GM19193 (cell line): Measurements from ENCODE around the gene UHRF2.

ENCODE experiments used
- POLR2A ChIP-seq: IDR thresholded peaks from 4 replicates; pipeline ENCODE4 v1.6.1; 2011; ENCODE audit not compliant: insufficient read depth, insufficient read length; ENCODE audit errors: extremely low read depth

Gene UHRF2

GRCh38 chr9:6512085-6512657 is 99.2 kb downstream of the UHRF2 start:
- TF ChIP-seq POLR2A = no peak

GRCh38 chr9:6522263-6522662 is 109.3 kb downstream of the UHRF2 start:
- no peak for TF ChIP-seq POLR2A

DNA sequence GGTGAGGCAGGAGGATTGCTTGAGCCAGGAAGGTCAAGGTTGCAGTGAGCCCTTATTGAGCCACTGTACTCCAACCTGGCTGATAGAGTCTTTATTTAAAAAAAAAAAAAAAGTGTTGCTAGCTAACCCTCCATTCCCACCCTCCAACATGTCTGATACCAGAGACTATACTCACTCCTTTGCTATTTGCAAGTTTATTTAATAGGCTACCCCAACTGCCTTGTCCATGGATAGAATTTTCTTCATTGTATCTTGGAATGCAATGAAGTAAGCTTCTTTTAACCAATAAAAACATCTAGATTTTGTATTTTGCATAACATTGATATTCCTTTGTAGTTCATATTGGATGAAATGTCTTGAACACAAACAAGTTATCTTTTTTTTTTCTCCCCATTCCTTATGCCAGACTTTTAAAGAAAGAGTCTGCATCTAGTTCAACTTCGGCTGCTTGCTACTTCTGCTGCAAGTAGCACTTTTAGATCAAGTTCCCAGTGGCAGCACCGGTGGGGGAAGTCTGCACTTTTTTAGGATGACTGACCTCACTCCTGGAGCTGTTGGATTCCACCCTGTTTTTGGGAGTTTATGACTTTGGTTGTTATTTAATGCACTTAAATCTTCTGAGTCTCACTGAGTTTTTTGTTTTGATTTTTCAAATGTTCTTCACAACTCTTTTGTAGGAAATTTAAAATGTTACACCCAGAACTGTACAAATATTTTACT is 112.5 kb downstream of the UHRF2 start:
- no peak for TF ChIP-seq POLR2A

GRCh38 chr9:6535594-6535993 is 122.6 kb downstream of the UHRF2 start:
- no peak for TF ChIP-seq POLR2A

DNA sequence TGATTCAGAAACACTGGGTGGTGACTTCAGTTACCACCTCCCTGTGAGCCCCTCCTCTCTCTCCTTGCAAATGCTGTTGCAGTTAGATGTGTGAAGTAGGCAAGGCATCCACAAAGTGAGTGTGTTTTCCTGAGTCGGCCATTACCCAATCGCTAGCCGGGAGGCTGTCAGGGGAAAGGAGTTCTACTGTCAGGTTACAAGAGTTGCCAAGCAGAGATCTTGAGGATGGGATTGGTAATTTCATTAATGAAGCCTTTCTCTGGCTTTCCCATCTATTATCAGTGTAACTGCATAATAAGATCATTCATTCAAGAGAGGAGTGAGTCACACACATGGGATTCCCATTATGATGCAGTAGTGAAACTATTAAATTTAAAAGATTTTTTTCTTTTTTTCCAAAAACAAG is 125.7 kb downstream of the UHRF2 start:
- TF ChIP-seq POLR2A = no peak

- TF ChIP-seq POLR2A = no peak
Observed at GRCh38 chr9:6543204-6543603, 130.2 kb downstream of the UHRF2 start.

DNA sequence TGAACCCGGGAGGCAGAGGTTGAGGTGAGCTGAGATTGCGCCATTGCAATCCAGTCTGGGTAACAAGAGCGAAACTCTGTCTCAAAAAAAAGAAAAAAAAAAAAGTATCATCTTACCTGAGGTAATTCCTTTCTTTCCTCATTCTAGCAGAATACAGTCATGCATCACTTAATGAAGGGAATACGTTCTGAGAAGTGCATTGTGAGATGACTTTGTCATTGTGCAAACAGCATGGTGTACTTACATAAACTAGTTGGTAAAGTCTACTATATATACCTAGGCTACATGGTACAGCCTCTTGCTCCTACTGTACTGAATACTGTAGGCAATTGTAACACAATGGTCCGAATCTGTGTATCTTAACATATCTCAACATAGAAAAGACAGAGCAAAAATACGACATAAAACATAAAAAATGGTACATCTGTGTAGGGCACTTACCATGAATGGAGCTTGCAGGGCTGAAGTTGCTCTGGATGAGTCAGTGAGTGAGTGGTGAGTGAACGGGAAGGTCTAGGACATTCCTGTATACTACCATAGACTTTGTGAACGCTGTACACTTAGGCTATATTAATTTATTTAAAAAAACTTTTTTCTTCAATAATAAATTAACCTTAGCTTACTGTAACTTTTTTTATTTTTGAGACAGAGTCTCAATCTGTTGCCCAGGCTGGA is 132.2 kb downstream of the UHRF2 start:
- no peak for TF ChIP-seq POLR2A

- no peak for TF ChIP-seq POLR2A
Observed at GRCh38 chr9:6549106-6549800, 136.3 kb downstream of the UHRF2 start.

GRCh38 chr9:6551136-6551535 is 138.1 kb downstream of the UHRF2 start:
- TF ChIP-seq POLR2A = no peak

DNA sequence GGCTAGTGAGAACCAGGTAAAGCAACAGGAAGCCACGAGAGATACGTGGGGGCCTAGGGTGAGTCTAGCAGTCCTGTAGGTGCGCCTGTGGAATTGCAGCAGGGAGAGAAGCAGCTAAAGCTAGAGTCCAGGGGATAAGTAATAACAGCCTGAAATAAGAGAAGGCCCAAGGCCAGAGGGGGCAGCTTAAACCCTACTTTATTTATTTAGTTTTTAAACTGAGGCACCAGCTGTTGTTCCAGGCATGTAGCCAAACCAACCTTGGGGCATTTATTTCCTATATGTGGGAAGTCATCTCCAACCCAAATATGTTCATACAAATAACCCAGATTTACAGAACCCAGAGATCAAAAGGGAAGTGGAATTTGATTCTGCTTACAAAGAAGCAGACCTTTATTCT is 139.0 kb downstream of the UHRF2 start:
- no peak for TF ChIP-seq POLR2A

GRCh38 chr9:6552498-6553121 is 139.6 kb downstream of the UHRF2 start:
- TF ChIP-seq POLR2A = no peak

GRCh38 chr9:6553866-6554265 is 140.9 kb downstream of the UHRF2 start:
- TF ChIP-seq POLR2A = no peak
